K562 (cell line): ENCODE data around the gene DAZAP1. TPM values are rescaled to one million over a fixed set of nuclear protein-coding genes. Genes with fewer than 3 reads are reported as not detected.

ENCODE experiments used
- CCAR2 ChIP-seq: fragments of 200-400 bp; formaldehyde crosslinking; IDR thresholded peaks from 2 replicates; pipeline ENCODE4 v1.6.1; 2017; ENCODE audit warnings: mild to moderate bottlenecking, low read depth, low read length
- DPF2 ChIP-seq: fragments of 450-650 bp; IDR thresholded peaks from 2 replicates; pipeline ENCODE4 v1.6.1; 2016
- HBP1 ChIP-seq: fragments of 450-650 bp; formaldehyde crosslinking; IDR thresholded peaks from 2 replicates; pipeline ENCODE4 v1.4.0; 2022; ENCODE audit warnings: missing genetic modification characterization
- ILF3 ChIP-seq: fragments of 450-650 bp; IDR thresholded peaks from 2 replicates; pipeline ENCODE4 v1.6.1; 2018; ENCODE audit warnings: antibody characterized with exemption, mild to moderate bottlenecking, moderate library complexity, borderline replicate concordance
- MIER1 ChIP-seq: fragments of 450-650 bp; IDR thresholded peaks from 2 replicates; pipeline ENCODE4 v1.6.1; 2016; ENCODE audit warnings: antibody characterized with exemption, mild to moderate bottlenecking, low read depth
- NEUROD1 ChIP-seq: fragments of 150-350 bp; IDR thresholded peaks from 2 replicates; pipeline ENCODE4 v1.6.1; 2014; ENCODE audit warnings: borderline replicate concordance, low read length, low read depth; ENCODE audit not compliant: partially characterized antibody
- PHF21A ChIP-seq: fragments of 450-650 bp; IDR thresholded peaks from 2 replicates; pipeline ENCODE4 v1.6.1; 2017; ENCODE audit warnings: low read depth, borderline replicate concordance
- TAF1 ChIP-seq: IDR thresholded peaks from 2 replicates; pipeline ENCODE4 v1.6.1; 2011; ENCODE audit warnings: mild to moderate bottlenecking, low read length, moderate library complexity; ENCODE audit not compliant: insufficient read depth, control insufficient read depth, severe bottlenecking; ENCODE audit errors: extremely low read depth
- ZC3H8 ChIP-seq: fragments of 450-650 bp; IDR thresholded peaks from 2 replicates; pipeline ENCODE4 v1.6.1; 2017
- ZFP30 ChIP-seq: fragments of 250-450 bp; sonication (Bioruptor Pico); IDR thresholded peaks from 2 replicates; pipeline ENCODE4 v1.8.0; 2022; ENCODE audit warnings: moderate library complexity, mild to moderate bottlenecking, inconsistent platforms, borderline replicate concordance
- ZKSCAN3 ChIP-seq: fragments of 250-450 bp; sonication (Bioruptor Pico); IDR thresholded peaks from 2 replicates; pipeline ENCODE4 v1.4.0; 2020
- ZNF140 ChIP-seq: fragments of 250-450 bp; sonication (Bioruptor Pico); IDR thresholded peaks from 2 replicates; pipeline ENCODE4 v1.8.0; 2021; ENCODE audit warnings: moderate library complexity, mild to moderate bottlenecking, inconsistent platforms
- ZNF695 ChIP-seq: fragments of 450-650 bp; formaldehyde crosslinking; IDR thresholded peaks from 2 replicates; pipeline ENCODE4 v1.4.0; 2020; ENCODE audit warnings: mild to moderate bottlenecking, moderate library complexity
- ZSCAN32 ChIP-seq: fragments of 450-650 bp; formaldehyde crosslinking; IDR thresholded peaks from 2 replicates; pipeline ENCODE4 v1.4.0; 2020; ENCODE audit warnings: mild to moderate bottlenecking, moderate library complexity
- ZZZ3 ChIP-seq: fragments of 450-650 bp; IDR thresholded peaks from 2 replicates; pipeline ENCODE4 v1.6.1; 2016; ENCODE audit warnings: antibody characterized with exemption, mild to moderate bottlenecking, moderate library complexity
- polyA plus RNA-seq, 8 experiments: library from polyadenylated mRNA; depleted of rRNA in 4 of 8; stranded (reverse) in 5 of 8; unstranded in 3 of 8; fragments of >200 nt; fragmentation: Nextera tagmentation in 2 of 8; fragmentation: Illumina TruSeq in 1 of 8; extraction: Ambion mirVana in 2 of 8; extraction: Trizol in 1 of 8; gene quantifications; 2 replicates each; pipeline versions ENCODE4 v1.2.1 to v1.2.3, GENCODE V29; 2011 to 2014; ENCODE audit warnings: inconsistent platforms in 1 of 8, missing spikeins in 1 of 8
- total RNA-seq, 7 experiments: library from RNA; depleted of rRNA in 6 of 7; stranded (reverse); fragments of >200 nt in 6 of 7; fragmentation: Illumina TruSeq in 2 of 7; extraction: Trizol in 2 of 7; gene quantifications; 2 replicates each; pipeline versions ENCODE4 v1.2.1 to v1.2.3, GENCODE V29; 2011 to 2021; ENCODE audit warnings: low replicate concordance in 1 of 7
- TF ChIP-seq, protein P1 (sequence below): fragments of 250-450 bp; sonication (Bioruptor Pico); IDR thresholded peaks from 2 replicates; pipeline ENCODE4 v1.5.0; 2021; ENCODE audit warnings: mild to moderate bottlenecking, borderline replicate concordance
- TF ChIP-seq, protein P2 (sequence below), 2 experiments: IDR thresholded peaks; 2 replicates each; pipeline ENCODE4 v1.6.1; 2011; ENCODE audit warnings: borderline replicate concordance in 1 of 2, control low read depth in 1 of 2, low read depth in 1 of 2, low read length in 1 of 2, mild to moderate bottlenecking in 1 of 2, mixed read lengths in 1 of 2, moderate library complexity in 1 of 2; ENCODE audit not compliant: insufficient read depth in 1 of 2, insufficient read length in 1 of 2, poor library complexity in 1 of 2, severe bottlenecking in 1 of 2; ENCODE audit errors: extremely low read depth in 1 of 2
- TF ChIP-seq, protein P3 (sequence below): sonication (generic); formaldehyde crosslinking; IDR thresholded peaks from 2 replicates; pipeline ENCODE4 v1.8.0; 2022; ENCODE audit warnings: mild to moderate bottlenecking, missing genetic modification reagents

DAZAP1 gene
- total and polyA plus RNA-seq, 9 of the 15 experiments (the other 6 are each of a cell fraction or from before 2014, with no cell fraction given) = 10.8 to 289 (median 142) TPM

- TF ChIP-seq, protein P1, sequence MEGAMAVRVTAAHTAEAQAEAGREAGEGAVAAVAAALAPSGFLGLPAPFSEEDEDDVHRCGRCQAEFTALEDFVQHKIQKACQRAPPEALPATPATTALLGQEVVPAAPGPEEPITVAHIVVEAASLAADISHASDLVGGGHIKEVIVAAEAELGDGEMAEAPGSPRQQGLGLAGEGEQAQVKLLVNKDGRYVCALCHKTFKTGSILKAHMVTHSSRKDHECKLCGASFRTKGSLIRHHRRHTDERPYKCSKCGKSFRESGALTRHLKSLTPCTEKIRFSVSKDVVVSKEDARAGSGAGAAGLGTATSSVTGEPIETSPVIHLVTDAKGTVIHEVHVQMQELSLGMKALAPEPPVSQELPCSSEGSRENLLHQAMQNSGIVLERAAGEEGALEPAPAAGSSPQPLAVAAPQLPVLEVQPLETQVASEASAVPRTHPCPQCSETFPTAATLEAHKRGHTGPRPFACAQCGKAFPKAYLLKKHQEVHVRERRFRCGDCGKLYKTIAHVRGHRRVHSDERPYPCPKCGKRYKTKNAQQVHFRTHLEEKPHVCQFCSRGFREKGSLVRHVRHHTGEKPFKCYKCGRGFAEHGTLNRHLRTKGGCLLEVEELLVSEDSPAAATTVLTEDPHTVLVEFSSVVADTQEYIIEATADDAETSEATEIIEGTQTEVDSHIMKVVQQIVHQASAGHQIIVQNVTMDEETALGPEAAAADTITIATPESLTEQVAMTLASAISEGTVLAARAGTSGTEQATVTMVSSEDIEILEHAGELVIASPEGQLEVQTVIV (CRISPR knock-in tag) = no peak
- TF ChIP-seq ZNF695 (CRISPR knock-in tag) = no peak
- TF ChIP-seq DPF2 = no peak
- TF ChIP-seq PHF21A = no peak
- TF ChIP-seq ZSCAN32 (CRISPR knock-in tag) = no peak
- no peak for TF ChIP-seq TAF1
- TF ChIP-seq ZZZ3 = no peak
- no peak for TF ChIP-seq ZKSCAN3 (CRISPR knock-in tag)
- TF ChIP-seq, protein P2, sequence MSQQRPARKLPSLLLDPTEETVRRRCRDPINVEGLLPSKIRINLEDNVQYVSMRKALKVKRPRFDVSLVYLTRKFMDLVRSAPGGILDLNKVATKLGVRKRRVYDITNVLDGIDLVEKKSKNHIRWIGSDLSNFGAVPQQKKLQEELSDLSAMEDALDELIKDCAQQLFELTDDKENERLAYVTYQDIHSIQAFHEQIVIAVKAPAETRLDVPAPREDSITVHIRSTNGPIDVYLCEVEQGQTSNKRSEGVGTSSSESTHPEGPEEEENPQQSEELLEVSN (IDR thresholded peaks at IDR 0.05; ENCODE audit: borderline replicate concordance in 1 of 2, extremely low read depth in 1 of 2, insufficient read depth in 1 of 2, insufficient read length in 1 of 2, low read depth in 1 of 2, low read length in 1 of 2, poor library complexity in 1 of 2, severe bottlenecking in 1 of 2) = peak; percentile 83 to 89
- TF ChIP-seq ZFP30 (CRISPR knock-in tag) = no peak
- no peak for TF ChIP-seq CCAR2
- no peak for TF ChIP-seq ILF3
- TF ChIP-seq ZNF140 = no peak
- TF ChIP-seq, protein P3, sequence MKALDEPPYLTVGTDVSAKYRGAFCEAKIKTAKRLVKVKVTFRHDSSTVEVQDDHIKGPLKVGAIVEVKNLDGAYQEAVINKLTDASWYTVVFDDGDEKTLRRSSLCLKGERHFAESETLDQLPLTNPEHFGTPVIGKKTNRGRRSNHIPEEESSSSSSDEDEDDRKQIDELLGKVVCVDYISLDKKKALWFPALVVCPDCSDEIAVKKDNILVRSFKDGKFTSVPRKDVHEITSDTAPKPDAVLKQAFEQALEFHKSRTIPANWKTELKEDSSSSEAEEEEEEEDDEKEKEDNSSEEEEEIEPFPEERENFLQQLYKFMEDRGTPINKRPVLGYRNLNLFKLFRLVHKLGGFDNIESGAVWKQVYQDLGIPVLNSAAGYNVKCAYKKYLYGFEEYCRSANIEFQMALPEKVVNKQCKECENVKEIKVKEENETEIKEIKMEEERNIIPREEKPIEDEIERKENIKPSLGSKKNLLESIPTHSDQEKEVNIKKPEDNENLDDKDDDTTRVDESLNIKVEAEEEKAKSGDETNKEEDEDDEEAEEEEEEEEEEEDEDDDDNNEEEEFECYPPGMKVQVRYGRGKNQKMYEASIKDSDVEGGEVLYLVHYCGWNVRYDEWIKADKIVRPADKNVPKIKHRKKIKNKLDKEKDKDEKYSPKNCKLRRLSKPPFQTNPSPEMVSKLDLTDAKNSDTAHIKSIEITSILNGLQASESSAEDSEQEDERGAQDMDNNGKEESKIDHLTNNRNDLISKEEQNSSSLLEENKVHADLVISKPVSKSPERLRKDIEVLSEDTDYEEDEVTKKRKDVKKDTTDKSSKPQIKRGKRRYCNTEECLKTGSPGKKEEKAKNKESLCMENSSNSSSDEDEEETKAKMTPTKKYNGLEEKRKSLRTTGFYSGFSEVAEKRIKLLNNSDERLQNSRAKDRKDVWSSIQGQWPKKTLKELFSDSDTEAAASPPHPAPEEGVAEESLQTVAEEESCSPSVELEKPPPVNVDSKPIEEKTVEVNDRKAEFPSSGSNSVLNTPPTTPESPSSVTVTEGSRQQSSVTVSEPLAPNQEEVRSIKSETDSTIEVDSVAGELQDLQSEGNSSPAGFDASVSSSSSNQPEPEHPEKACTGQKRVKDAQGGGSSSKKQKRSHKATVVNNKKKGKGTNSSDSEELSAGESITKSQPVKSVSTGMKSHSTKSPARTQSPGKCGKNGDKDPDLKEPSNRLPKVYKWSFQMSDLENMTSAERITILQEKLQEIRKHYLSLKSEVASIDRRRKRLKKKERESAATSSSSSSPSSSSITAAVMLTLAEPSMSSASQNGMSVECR (CRISPR knock-in tag) = no peak
- no peak for TF ChIP-seq HBP1 (CRISPR knock-in tag)
- TF ChIP-seq MIER1 = 0 out of 2 replicates have a peak, but pooled peaks have one; percentile 21
- TF ChIP-seq NEUROD1 = no peak
- TF ChIP-seq ZC3H8 = no peak
These were observed 48.1 kb downstream of the DAZAP1 start (continued) for GRCh38 chr19:1455336-1456120.
